Right ventricle myocardium superior (tissue), 1 donor: ENCODE data around the gene ADNP. TPM values are rescaled to one million over a fixed set of nuclear protein-coding genes. Genes with fewer than 3 reads are reported as not detected.
"Not testable (repeated sequence)": the region's sequence is repeated elsewhere in the genome, so short reads cannot be mapped to it uniquely, and the experiment has no call there.

Experiments used
- ATAC-seq: fragments of 200-7000 bp; cut with Tn5 transposase; one replicate; pipeline ENCODE4 v1.9.1; 2020; ENCODE audit warnings: mild to moderate bottlenecking; ENCODE audit not compliant: poor library complexity
- DNase-seq: peaks from one replicate; pipeline ENCODE4 v3.0.0-alpha.2; 2020
- intact Hi-C: fragments of 100-400 bp; cut with DNase I; formaldehyde crosslinking; loops from one replicate; pipeline ENCODE4 v1.11.2; 2022
- long read RNA-seq: library from polyadenylated mRNA; unstranded; transcript quantifications from one replicate; pipeline ENCODE4 v2.0.0, GENCODE V29; 2021
- total RNA-seq: library from RNA; stranded (reverse); fragmentation: NEBNext Ultra II Directional; extraction: Animal tissue kit (Norgen Biotek cat#: 25700); gene quantifications from one replicate; pipeline ENCODE4 v1.2.1, GENCODE V29; 2021
- donor health status: DM: no; HTN: yes; CAD: no; lungs with severe emphysema.

ADNP gene
- 28.8 TPM for total RNA-seq
- long read RNA-seq, full-length matches to known transcripts, result 11 of 22 reads
- long read RNA-seq, partial matches to known transcripts, result 10 of 22 reads
- long read RNA-seq, other reads (novel, unspliced or antisense), result 1 of 22 reads

DNA sequence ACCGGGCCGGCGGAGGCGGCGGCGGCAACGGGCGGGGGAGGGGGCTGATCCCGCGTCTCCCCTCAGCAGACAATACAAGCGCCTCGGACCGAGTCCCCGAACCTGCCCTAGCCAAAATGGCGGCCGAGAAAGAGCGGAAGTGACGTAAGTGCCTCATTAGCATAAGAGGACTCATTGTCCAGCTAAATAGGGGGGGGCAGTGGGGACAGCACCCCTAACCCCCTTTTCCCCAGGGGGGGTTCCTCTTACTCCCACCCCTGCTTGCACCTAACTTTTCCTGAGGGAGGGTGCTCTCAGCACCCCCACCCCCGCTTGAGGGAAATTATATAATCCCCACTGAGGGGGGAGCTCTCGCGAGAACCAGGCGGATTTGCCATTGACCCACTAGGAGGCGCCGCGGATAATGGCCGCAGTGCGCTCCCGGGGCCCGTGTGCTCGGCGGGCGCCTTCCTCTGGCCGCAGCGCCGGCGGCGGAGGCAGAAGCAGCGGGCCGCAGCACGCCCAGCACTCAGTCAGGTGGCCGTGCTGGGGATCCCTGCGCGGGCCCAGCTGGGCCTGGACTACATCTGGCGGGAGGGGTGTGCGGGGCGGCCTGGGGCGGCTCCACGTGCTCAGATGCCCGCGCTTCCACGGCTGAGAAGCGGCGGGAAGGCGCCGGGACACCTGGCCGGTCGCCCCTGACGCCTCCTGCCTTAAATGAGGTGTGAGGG is at the start of gene ADNP:
TSS of gene ADNP (minus strand) at position 132 of the 710 bp plus-strand sequence. CDS start 27,441 bp downstream, outside the sequence.
- DNase-seq (peak; percentile 94), ATAC-seq (peak; percentile 92)
- intact Hi-C loops, result loop anchor here (5.0 kb wide), 1 partner anchor 139 kb away; no protein-coding TSS in a partner anchor

DNA sequence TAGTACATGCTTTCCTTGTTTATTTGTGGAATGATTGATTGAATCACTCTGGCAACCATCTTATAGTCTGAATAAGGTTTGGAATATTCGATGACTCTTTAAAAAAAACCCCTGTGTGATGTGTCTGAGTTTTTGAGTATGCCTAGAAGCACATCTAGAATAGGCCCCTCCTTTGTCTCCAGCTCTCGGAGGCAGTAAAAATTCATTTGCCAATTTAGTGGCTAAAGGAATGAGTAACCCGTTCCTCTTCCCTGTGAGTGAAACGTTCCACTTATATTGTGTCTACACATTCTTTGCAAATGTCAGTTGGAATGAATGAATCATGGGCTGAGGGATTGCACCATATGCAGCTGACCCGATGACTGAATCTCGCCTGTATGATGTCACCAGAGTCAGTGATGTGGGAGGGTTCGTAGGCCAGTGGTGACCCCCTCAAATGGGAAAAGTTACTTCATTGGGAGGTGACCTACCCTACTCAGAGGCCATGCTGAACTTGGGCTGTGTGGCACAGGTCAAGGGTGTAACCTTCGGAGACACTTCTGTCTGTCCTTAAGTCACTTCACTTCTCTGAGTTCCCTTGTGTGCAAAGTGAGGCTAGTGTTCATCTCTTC is 48.9 kb upstream of the ADNP start:
- ATAC-seq, result no peak
- intact Hi-C loops, result no loop called here
- DNase-seq, result no peak

DNA sequence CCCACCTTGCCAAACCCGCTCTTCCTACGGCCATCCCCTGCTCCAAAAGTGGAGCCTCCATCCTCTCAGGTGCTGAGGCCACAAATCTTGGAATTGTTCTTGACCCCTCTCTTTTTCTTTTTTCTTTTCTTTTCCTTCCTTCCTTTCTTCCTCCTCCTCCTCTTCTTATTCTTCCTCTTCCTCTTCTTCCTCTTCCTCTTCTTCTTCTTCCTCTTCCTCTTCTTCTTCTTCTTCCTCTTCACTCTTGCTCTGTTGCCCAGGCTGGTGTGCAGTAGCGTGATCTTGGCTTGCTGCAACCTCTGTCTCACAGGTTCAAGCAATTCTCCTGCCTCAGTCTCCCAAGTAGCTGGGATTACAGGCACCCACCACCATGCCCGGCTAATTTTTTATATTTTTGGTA is 47.3 kb upstream of the ADNP start:
- DNase-seq, intact Hi-C loops, ATAC-seq: not testable (repeated sequence)

DNA sequence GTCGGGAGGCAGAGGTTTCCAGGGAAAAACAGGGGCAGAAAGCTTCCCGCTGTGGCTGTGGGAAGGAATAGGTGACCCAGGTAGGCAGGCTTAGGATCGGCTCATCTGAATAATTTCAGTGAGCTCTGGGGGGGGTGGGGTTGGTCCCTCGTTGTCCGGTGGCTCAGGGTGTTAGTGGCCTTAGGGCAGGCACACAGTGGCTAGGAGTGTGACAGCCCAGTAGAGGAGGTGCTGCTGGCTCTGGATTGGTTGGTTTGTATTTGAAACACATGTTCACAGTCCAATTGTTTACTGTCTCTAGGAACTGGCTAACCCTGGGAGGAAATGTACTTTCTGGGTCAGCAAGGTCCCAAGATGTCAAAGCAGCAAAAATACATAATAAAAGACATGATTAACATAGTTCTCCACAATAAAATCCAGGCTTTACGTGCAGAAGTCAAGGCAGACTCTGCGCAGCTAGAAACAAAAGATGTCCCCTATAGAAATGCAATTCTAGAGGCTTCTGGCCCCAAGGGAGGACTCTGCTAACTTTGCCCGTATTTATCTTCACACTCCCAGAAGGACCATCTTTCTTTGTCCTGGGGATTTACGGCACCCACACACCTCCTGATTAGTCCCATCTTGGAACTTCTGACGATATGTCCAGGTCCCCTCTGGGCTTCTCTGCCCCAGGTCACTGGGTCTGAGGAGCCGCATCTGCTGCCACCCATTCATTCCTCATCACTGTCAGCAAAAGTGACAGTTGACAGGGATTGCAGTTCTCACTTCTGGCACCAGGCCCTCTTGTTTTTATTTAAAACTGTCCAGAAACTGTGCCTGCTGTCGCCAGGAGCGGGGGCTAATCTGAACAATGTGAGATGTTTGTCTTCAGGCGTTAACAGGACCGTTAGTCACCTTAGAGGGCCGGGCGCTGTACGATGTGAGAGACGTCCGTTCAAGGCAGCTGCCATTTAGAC is 46.1 kb upstream of the ADNP start:
- intact Hi-C loops, result no loop called here
- DNase-seq, result no peak
- ATAC-seq, result no peak

DNA sequence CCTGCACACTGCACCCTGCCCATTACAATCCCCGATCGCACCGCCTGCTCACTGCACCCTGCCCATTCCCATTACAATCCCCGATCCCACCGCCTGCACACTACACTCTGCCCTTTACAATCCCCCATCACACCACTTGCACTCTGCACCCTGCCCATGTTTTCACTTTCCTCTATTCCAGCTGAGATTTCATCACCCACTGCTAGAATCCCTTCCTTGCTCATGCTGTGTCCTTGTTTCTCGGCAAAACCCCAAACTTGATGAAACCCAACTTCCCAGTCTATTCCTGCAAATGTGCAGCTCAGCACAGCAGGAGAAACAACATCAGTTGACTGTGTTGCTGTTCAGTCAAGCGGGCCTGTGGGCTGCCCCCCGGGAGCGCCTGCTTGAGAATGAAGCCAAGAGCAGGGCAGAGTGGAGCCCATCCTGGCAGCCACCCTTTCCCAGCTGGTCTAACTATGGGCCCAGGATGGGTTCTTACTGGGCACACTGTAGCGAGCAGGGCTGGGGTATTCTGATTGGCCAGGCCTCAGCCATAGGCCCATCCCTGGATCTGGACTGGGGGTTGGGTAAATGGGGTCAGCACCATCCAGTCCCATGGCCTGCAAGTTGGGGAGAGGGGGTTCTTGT is 44.6 kb upstream of the ADNP start:
- no peak for DNase-seq
- intact Hi-C loops, result no loop called here
- no peak for ATAC-seq

DNA sequence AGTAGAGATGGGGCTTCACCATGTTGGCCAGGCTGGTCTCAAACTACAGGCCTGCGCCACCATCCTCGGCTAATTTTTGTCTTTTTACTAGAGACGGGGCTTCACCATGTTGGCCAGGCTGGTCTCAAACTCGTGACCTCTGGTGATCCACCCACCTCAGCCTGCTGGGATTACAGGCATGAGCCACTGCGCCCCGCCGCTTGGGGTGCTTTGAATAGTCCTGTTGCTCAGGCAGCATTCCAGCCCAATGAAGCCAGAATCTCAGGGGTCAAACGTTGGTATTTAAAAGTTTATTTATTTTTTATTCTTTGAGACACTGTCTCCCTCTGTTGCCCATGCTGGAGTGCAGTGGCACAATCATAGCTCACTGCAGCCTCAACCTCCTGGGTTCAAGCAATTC is 38.7 kb upstream of the ADNP start:
- ATAC-seq, result no peak
- intact Hi-C loops, result no loop called here
- no peak for DNase-seq

DNA sequence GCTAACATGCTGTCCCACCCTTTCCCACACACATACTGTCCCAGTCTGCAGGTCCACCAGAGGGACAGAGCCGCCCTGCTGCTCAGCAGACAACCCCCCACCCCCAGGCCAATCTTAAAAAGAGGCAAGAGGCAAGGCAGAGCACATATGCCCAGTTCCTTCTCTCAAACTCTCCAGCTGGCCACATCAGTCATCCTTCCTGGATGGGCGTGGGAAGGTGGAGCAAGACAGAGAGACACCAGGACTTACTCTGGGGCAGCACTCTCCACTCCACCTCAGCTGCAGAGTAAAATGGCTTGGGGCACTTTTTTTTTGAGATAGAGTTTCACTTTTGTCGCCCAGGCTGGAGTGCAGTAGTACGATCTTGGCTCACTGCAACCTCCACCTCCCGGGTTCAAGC is 38.2 kb upstream of the ADNP start:
- DNase-seq, result no peak
- intact Hi-C loops, result no loop called here
- no peak for ATAC-seq

DNA sequence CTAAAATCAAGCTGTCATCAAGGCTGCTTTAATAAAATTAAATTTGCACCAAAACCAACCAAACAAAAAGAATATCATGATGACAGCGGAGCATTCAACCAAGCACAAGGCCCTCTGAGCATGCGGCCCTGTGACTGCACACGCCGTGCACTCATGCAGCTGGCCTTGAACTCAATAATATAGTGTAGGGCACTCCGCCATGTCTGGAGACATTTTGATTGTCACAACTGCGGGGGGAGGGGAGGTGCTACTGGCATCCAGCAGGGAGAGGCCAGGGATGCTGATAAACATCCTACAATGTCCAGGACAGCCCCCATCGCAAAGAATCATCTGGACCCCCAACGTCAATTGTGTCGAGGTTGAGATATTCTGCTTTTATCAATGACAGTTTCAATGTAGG is 37.1 kb upstream of the ADNP start:
- intact Hi-C loops, result no loop called here
- DNase-seq (no peak), ATAC-seq (no peak)

DNA sequence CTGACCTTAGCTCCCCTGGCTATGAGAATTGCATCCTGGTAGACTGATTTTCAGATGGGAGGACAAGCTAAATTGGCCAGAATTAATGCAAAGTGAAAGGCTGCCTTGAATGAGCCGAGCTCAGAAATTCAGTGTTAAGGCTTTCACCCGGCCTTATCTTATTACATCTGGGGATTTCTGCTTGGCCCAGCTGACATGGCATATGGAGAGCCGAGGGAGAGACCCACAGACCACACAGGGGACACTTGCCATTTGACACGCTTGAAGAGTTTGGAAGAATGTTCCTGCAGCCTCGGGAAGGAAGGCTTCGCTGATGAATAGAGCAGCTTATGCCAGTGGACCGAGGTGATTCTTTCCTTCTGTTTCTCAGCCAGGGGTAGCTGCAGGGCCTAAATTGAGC is 36.3 kb upstream of the ADNP start:
- no peak for ATAC-seq
- no peak for DNase-seq
- intact Hi-C loops, result no loop called here

DNA sequence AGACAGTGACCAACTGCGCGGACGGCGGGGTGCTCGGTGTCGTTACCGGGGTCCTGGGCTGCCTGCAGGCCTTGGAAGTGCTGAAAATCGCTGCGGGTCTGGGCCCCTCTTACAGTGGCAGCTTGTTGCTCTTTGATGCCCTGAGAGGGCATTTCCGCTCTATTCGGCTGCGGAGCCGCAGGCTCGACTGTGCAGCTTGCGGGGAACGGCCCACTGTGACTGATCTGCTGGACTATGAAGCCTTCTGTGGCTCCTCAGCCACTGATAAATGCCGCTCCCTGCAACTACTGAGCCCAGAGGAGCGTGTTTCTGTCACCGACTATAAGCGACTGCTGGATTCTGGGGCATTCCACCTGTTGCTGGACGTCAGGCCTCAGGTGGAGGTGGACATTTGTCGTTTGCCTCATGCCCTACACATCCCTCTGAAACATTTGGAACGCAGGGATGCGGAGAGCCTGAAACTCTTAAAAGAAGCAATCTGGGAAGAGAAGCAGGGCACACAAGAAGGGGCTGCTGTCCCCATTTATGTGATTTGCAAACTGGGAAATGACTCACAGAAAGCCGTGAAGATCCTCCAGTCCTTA is 28.4 kb upstream of the ADNP start:
- ATAC-seq (no peak), DNase-seq (no peak)
- intact Hi-C loops, result no loop called here

DNA sequence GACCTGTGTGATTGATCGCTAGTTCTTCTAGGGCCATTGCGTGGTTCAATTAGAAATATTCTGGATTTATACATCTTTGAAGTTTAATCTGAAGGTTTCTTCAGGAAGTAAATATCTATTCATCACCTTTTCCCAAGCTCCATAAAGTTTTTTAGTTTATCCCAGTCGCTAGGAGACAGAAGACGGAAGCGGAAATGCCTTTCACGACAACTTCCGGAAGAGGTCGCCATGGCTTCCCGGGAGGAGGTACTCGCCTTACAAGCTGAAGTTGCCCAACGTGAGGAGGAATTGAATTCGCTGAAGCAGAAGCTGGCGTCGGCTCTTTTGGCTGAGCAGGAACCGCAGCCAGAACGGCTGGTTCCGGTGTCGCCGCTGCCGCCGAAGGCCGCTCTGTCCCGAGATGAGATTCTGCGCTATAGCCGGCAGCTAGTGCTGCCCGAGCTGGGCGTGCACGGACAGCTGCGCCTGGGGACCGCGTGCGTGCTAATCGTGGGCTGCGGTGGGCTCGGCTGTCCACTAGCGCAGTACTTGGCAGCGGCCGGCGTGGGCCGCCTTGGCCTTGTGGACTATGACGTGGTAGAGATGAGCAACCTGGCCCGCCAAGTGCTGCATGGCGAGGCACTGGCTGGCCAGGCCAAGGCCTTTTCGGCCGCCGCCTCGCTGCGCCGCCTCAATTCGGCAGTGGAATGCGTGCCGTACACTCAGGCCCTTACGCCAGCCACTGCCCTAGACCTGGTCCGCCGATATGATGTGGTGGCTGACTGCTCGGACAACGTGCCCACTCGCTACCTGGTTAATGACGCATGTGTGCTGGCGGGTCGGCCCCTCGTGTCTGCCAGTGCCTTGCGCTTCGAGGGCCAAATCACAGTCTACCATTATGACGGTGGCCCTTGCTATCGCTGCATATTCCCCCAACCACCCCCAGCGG is 27.6 kb upstream of the ADNP start, which contains the start of gene MOCS3:
TSS of gene MOCS3 (plus strand) at position 204 of the 928 bp plus-strand sequence. CDS start at position 229, 25 bp downstream.
- ATAC-seq (peak; percentile 92), DNase-seq (peak; percentile 83)
- intact Hi-C loops, result no loop called here

DNA sequence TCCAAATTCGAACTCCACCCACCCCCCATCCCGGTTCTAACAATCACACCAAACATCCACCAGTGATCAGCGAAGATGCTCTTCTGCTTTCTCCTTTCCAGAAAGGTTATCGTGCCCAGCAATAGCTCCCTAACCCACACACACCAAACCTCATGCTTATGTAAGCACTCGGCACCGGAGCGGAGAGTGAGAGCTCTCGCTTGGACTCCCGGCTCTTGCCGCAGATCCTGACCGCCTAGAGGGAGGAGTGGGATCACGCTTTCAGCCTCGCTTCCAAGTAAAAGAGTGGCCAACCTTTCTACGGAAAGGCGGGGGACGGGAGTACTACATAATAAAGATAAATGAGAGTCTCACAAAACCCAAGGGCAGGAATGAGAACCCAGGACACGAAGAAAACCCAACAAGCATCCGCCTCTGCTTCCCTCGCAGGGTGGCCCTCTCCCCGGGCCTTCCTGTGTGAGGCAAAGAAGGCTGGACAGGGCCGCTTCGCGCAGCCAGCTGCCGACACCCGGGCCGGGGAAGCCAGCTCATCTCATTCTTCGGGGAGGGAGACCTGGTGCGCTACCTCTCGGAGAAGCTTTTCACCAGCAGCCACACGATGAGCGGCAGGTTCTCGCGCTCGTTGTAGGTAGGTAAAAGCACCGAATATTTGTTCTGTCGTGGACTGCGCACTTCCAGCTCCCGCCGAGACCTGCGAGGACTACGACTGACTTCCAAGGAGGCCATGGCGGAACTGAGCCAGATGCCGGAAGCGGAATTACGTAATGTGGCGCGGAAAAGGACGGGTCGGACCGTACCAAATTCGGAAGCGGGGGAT is 26.8 kb upstream of the ADNP start, which contains the start of gene DPM1:
TSS of gene DPM1 (minus strand) at position 735 of the 817 bp plus-strand sequence. CDS start at position 726, 9 bp downstream.
- intact Hi-C loops, result no loop called here
- DNase-seq (peak; percentile 90), ATAC-seq (peak; percentile 92)

DNA sequence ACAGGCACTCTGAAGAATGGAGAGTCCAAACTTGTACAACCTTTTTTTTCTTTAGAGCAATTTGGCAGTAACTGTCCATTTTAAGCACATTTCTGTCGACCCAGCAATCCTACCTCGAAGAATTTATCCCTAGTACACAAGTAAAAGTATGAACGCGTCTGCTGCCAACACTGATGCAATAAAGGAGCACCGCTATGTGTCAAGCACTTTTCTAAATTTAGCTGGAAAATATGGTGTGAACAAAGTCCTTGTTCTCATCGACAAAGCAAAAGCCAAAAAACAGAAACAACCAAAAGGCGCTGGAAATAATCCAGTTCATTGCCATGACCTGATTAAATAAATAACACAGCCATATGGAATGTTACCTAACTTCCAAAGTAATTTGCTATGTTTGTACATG is 26.0 kb upstream of the ADNP start:
- no peak for DNase-seq
- ATAC-seq, result peak; percentile 27
- intact Hi-C loops, result no loop called here

DNA sequence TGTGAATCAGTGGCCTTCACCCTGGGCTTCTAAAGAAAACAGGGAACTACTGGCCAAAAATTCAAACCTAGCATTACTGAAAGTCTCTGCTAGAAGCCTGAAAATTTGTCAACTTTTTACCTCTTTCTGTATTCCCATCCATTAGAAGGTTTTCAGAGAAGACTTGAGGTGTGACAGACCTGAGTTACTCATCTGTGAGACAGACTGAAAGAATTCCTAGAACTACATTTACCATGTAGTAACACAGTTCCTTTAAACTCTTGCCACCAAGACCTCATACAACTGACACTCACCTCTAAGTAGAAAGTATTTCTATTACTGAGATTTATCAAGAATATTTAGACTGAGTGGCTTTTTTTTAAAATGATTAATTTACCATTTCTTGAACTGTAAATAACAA is 22.6 kb upstream of the ADNP start:
- ATAC-seq (no peak), DNase-seq (no peak)
- intact Hi-C loops, result no loop called here

DNA sequence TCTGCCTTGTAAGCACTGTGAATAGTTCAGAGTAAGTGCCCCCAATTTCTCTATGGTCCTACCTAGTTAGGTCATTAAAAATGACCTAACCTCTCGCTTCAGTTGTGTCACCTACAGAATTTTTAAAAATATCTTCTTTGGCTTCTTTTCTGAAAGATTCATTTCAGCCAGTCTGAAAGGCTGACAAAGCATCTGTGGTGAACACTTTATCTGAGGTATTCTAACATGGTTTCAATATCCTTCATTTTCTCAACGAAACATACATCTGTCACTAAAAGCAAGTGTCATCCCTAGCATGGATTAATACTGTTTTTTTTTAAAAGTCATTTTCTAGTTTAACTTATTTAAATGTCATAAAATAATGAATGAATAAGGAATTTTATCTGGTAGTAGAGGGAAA is 22.0 kb upstream of the ADNP start:
- intact Hi-C loops, result no loop called here
- no peak for DNase-seq
- no peak for ATAC-seq

DNA sequence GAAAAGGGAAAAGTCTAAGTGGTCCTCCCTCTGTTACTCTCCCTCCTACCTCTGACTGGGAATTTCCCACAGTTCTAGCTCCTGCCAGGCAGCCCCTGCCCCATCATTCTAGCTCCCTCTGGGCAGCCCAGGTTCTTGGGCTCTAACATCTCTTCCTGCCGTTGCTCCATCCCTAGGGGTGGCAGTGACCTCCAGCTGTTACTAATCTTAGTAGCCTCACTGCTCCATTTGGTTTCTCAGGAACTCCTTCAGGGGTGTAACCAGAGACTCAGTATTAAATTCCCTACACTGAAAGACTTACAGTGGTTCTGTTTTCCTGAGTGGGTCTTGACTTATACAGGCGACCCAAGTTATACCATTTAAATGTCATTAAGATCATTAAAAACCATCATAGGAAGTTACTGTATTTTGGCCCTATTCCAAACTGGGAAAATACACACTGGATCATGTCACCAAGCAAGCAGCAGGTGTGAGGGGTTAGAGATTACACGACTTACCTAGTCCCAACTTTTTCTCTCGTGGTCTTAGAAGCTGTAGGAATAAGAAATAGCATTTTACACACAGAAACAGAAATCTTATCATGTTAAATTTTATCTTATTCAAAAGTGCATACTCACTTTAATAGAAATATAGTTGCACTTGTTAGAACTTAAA is 17.0 kb upstream of the ADNP start:
- no peak for ATAC-seq

More for the DNA sequence above, 17.0 kb upstream of the ADNP start:
- intact Hi-C loops, result no loop called here
- DNase-seq, result no peak
